H1 (cell line): Measurements from ENCODE around the gene IL36G. TPM values are rescaled to one million over a fixed set of nuclear protein-coding genes. Genes with fewer than 3 reads are reported as not detected.

Experiments used
- CTCF ChIA-PET: fragments of 300-600 bp; sonication (Branson Sonifier 250); formaldehyde crosslinking; loops from one replicate; lab custom pipeline; 2021; ENCODE audit not compliant: partially characterized antibody; lab: Charles Lee
- POLR2A ChIA-PET: fragments of 300-600 bp; sonication (Branson Sonifier 250); formaldehyde crosslinking; loops from one replicate; lab custom pipeline; 2021; ENCODE audit warnings: inconsistent platforms; ENCODE audit not compliant: partially characterized antibody; lab: Charles Lee
- DNase-seq, 2 experiments: peaks; one replicate each; pipeline versions ENCODE4 v3.0.0 to v3.0.0-alpha.2; 2010 to 2022; ENCODE audit warnings: low spot score in 2 of 2, low read depth in 1 of 2, mixed read lengths in 1 of 2
- FAIRE-seq: peaks from 2 replicates; lab custom pipeline; 2011; peaks lifted over from hg19 to GRCh38; lab: Jason Lieb, UNC
- H2AFZ ChIP-seq: 2 replicates; pipeline ENCODE4 v1.8.1; 2012; ENCODE audit warnings: low read length, inconsistent platforms
- H2AK5ac ChIP-seq: 2 replicates; pipeline ENCODE4 v1.6.1; 2013; ENCODE audit warnings: low read depth, low read length
- H2BK120ac ChIP-seq: replicated peaks from 2 replicates; pipeline ENCODE3; 2013; ENCODE audit warnings: low read depth, low read length, inconsistent platforms
- H2BK12ac ChIP-seq: 2 replicates; pipeline ENCODE4 v1.6.1; 2013; ENCODE audit warnings: low read depth, low read length
- H2BK15ac ChIP-seq: 2 replicates; pipeline ENCODE4 v1.6.1; 2013; ENCODE audit warnings: low read length
- H2BK20ac ChIP-seq: 2 replicates; pipeline ENCODE4 v1.6.1; 2013; ENCODE audit warnings: low read length
- H2BK5ac ChIP-seq: 2 replicates; pipeline ENCODE4 v1.6.1; 2013; ENCODE audit warnings: low read depth, low read length
- H3K14ac ChIP-seq: 2 replicates; pipeline ENCODE4 v1.6.1; 2013; ENCODE audit warnings: inconsistent platforms; ENCODE audit not compliant: insufficient read length
- H3K18ac ChIP-seq: 2 replicates; pipeline ENCODE4 v1.6.1; 2013; ENCODE audit warnings: low read length; ENCODE audit errors: extremely low read depth
- H3K23ac ChIP-seq: 2 replicates; pipeline ENCODE4 v1.6.1; 2013; ENCODE audit warnings: inconsistent platforms; ENCODE audit not compliant: insufficient read length
- H3K23me2 ChIP-seq: 2 replicates; pipeline ENCODE4 v1.6.1; 2013; ENCODE audit warnings: low read depth, low read length
- H3K27ac ChIP-seq: 2 replicates; pipeline ENCODE4 v1.6.1; 2011; ENCODE audit warnings: low read depth, low read length, inconsistent platforms
- H3K27me3 ChIP-seq, 4 experiments: replicated peaks in 1 of 4; 1 replicate in 1 of 4; 2 replicates in 3 of 4; pipeline versions ENCODE4 v1.6.1 to v1.8.1; 2011 to 2013; ENCODE audit warnings: low read length in 3 of 4, mild to moderate bottlenecking in 3 of 4, inconsistent platforms in 2 of 4, mixed read lengths in 2 of 4, moderate library complexity in 1 of 4; ENCODE audit not compliant: control insufficient read depth in 3 of 4, insufficient read depth in 3 of 4; ENCODE audit errors: extremely low read depth in 1 of 4
- H3K36me3 ChIP-seq, 4 experiments: 2 replicates each; pipeline versions ENCODE4 v1.6.1 to v1.8.1; 2011 to 2013; ENCODE audit warnings: mild to moderate bottlenecking in 4 of 4, low read length in 3 of 4, moderate library complexity in 2 of 4, control low read depth in 1 of 4, inconsistent platforms in 1 of 4; ENCODE audit not compliant: insufficient read depth in 4 of 4, control insufficient read depth in 2 of 4
- H3K4ac ChIP-seq: replicated peaks from 2 replicates; pipeline ENCODE3; 2013; ENCODE audit warnings: low read length, low read depth, mixed read lengths, inconsistent platforms; ENCODE audit not compliant: insufficient read length
- H3K4me1 ChIP-seq, 4 experiments: replicated peaks in 1 of 4; 1 replicate in 1 of 4; 2 replicates in 3 of 4; pipeline versions ENCODE4 v1.6.1 to v1.8.1; 2011 to 2013; ENCODE audit warnings: low read length in 3 of 4, inconsistent platforms in 2 of 4, mixed read lengths in 1 of 4; ENCODE audit not compliant: insufficient read depth in 4 of 4, control insufficient read depth in 3 of 4
- H3K4me2 ChIP-seq, 2 experiments: 2 replicates each; pipeline versions ENCODE4 v1.6.1 to v1.8.1; 2011 to 2013; ENCODE audit warnings: low read depth in 2 of 2, low read length in 2 of 2, control low read depth in 1 of 2, inconsistent platforms in 1 of 2, mild to moderate bottlenecking in 1 of 2; ENCODE audit not compliant: insufficient read depth in 1 of 2
- H3K4me3 ChIP-seq, 4 experiments: fragments of 200-600, 300-600 bp in 1 of 4; sonication (generic), shearing (Covaris generic), sonication (Bioruptor Twin) in 1 of 4; 2 replicates each; pipeline versions ENCODE4 v1.5.1 to v1.8.1; 2011 to 2016; ENCODE audit warnings: low read length in 4 of 4, low read depth in 3 of 4, control low read depth in 2 of 4, inconsistent platforms in 2 of 4, mild to moderate bottlenecking in 2 of 4, mixed read lengths in 1 of 4, moderate library complexity in 1 of 4; ENCODE audit not compliant: insufficient read depth in 2 of 4; ENCODE audit errors: extremely low read depth in 1 of 4
- H3K56ac ChIP-seq: replicated peaks from 2 replicates; pipeline ENCODE3; 2013; ENCODE audit warnings: low read depth, mild to moderate bottlenecking, mixed read lengths, low read length, inconsistent platforms; ENCODE audit not compliant: insufficient read length
- H3K79me1 ChIP-seq: 2 replicates; pipeline ENCODE4 v1.6.1; 2013; ENCODE audit warnings: low read depth, low read length, control low read depth
- H3K79me2 ChIP-seq, 2 experiments: 2 replicates each; pipeline versions ENCODE4 v1.6.1 to v1.8.1; 2012 to 2013; ENCODE audit warnings: low read length in 2 of 2, mild to moderate bottlenecking in 2 of 2, inconsistent platforms in 1 of 2; ENCODE audit not compliant: insufficient read depth in 2 of 2, control insufficient read depth in 1 of 2
- H3K9ac ChIP-seq, 4 experiments: replicated peaks in 1 of 4; 1 replicate in 1 of 4; 2 replicates in 3 of 4; pipeline versions ENCODE4 v1.6.1 to v1.8.1; 2011 to 2013; ENCODE audit warnings: low read depth in 3 of 4, low read length in 3 of 4, control low read depth in 2 of 4, mild to moderate bottlenecking in 2 of 4, moderate library complexity in 2 of 4, inconsistent platforms in 1 of 4; ENCODE audit errors: extremely low read depth in 1 of 4
- H3K9me3 ChIP-seq, 2 experiments: 2 replicates each; pipeline versions ENCODE4 v1.6.1 to v1.8.1; 2012 to 2013; ENCODE audit warnings: mild to moderate bottlenecking in 2 of 2, moderate library complexity in 2 of 2, control low read depth in 1 of 2, inconsistent platforms in 1 of 2, low read depth in 1 of 2, low read length in 1 of 2, mixed read lengths in 1 of 2; ENCODE audit not compliant: insufficient read depth in 2 of 2
- H4K20me1 ChIP-seq, 2 experiments: replicated peaks in 1 of 2; 2 replicates each; pipeline versions ENCODE3 to v1.8.1; 2011 to 2013; ENCODE audit warnings: inconsistent platforms in 2 of 2, low read length in 2 of 2, mild to moderate bottlenecking in 1 of 2; ENCODE audit not compliant: insufficient read depth in 2 of 2, control insufficient read depth in 1 of 2
- H4K5ac ChIP-seq: 2 replicates; pipeline ENCODE4 v1.6.1; 2013; ENCODE audit warnings: low read length, low read depth, mixed read lengths, inconsistent platforms; ENCODE audit not compliant: insufficient read length
- H4K8ac ChIP-seq: 2 replicates; pipeline ENCODE4 v1.8.0; 2013; ENCODE audit warnings: mild to moderate bottlenecking, moderate library complexity, low read length, inconsistent platforms; ENCODE audit not compliant: insufficient read depth; ENCODE audit errors: extremely low read depth
- H4K91ac ChIP-seq: replicated peaks from 2 replicates; pipeline ENCODE3; 2013; ENCODE audit warnings: low read length, mixed read lengths, inconsistent platforms; ENCODE audit not compliant: insufficient read length
- ASH2L ChIP-seq: fragments of 200-600, 300-600 bp; sonication (generic); IDR thresholded peaks from one replicate; pipeline ENCODE4 v1.7.1; 2017; ENCODE audit warnings: low read length
- HDAC2 ChIP-seq, 2 experiments: fragments of 300-600 bp in 1 of 2; sonication (generic) in 1 of 2; IDR thresholded peaks; 2 replicates each; pipeline ENCODE4 v1.6.1; 2011 to 2012; ENCODE audit warnings: low read depth in 2 of 2, low read length in 2 of 2, mild to moderate bottlenecking in 2 of 2, moderate library complexity in 2 of 2, borderline replicate concordance in 1 of 2, inconsistent platforms in 1 of 2
- JUN ChIP-seq: IDR thresholded peaks from 2 replicates; pipeline ENCODE4 v1.6.1; 2011; ENCODE audit warnings: low read depth, mild to moderate bottlenecking, improper control_type of control experiment, low read length
- NANOG ChIP-seq: IDR thresholded peaks from 2 replicates; pipeline ENCODE4 v1.6.1; 2011; ENCODE audit warnings: low read length, low read depth, mild to moderate bottlenecking, inconsistent platforms; ENCODE audit not compliant: insufficient read depth, poor library complexity, severe bottlenecking
- POLR2AphosphoS5 ChIP-seq: IDR thresholded peaks from 2 replicates; pipeline ENCODE4 v1.6.1; 2011; ENCODE audit warnings: low read depth, low read length
- RAD21 ChIP-seq, 2 experiments: IDR thresholded peaks in 1 of 2; conservative IDR thresholded peaks in 1 of 2; 2 replicates each; pipeline ENCODE4 v1.6.1; 2011; ENCODE audit warnings: low read depth in 2 of 2, low read length in 2 of 2, improper control_type of control experiment in 1 of 2, inconsistent platforms in 1 of 2, mild to moderate bottlenecking in 1 of 2, moderate library complexity in 1 of 2
- RBBP5 ChIP-seq: IDR thresholded peaks from 2 replicates; pipeline ENCODE4 v1.7.1; 2012; ENCODE audit warnings: low read depth, mild to moderate bottlenecking, inconsistent platforms, low read length, moderate library complexity, borderline replicate concordance
- SIN3A ChIP-seq, 2 experiments: IDR thresholded peaks in 1 of 2; conservative IDR thresholded peaks in 1 of 2; 2 replicates each; pipeline ENCODE4 v1.6.1; 2011 to 2012; ENCODE audit warnings: low read length in 2 of 2, improper control_type of control experiment in 1 of 2, low read depth in 1 of 2, mild to moderate bottlenecking in 1 of 2
- SUZ12 ChIP-seq: fragments of 200-600 bp; sonication (generic); IDR thresholded peaks from 2 replicates; pipeline ENCODE4 v1.6.1; 2012; ENCODE audit warnings: mild to moderate bottlenecking, inconsistent platforms, low read length, moderate library complexity, mixed read lengths
- YY1 ChIP-seq: IDR thresholded peaks from 2 replicates; pipeline ENCODE4 v1.6.1; 2011; ENCODE audit warnings: low read depth, mild to moderate bottlenecking, low read length
- WGBS, 2 experiments: shearing (Covaris generic) in 1 of 2; methylation state at CpG; one replicate each; pipeline versions ENCODE4 v1.1.6 to v1.1.7; 2013 to 2015; ENCODE audit warnings: low lambda C conversion rate in 2 of 2, mixed read lengths in 2 of 2, inconsistent platforms in 1 of 2, low coverage in 1 of 2, missing lambda C conversion rate in 1 of 2; ENCODE audit not compliant: insufficient replicate concordance in 2 of 2, insufficient coverage in 1 of 2, insufficient read length in 1 of 2; ENCODE audit errors: extremely low coverage in 1 of 2, missing lambda C conversion rate in 1 of 2; 5-methylcytosine and 5-hydroxymethylcytosine counted together
- polyA plus RNA-seq, 7 experiments: library from polyadenylated mRNA; depleted of rRNA in 3 of 7; stranded (reverse) in 5 of 7; unstranded in 2 of 7; fragments of >200 nt in 5 of 7; fragments of 200-250 nt in 2 of 7; gene quantifications; 1 replicate in 5 of 7; 2 replicates in 1 of 7; 4 replicates in 1 of 7; pipeline versions ENCODE4 v1.2.1 to v1.2.3, GENCODE V29; 2011 to 2013; ENCODE audit warnings: missing spikeins in 2 of 7, mixed read lengths in 2 of 7
- total RNA-seq: library from RNA; stranded (reverse); fragmentation: NEBNext Ultra II Directional; extraction: Animal tissue kit (Norgen Biotek cat#: 25700); gene quantifications from 2 replicates; pipeline ENCODE4 v1.2.1, GENCODE V29; 2021
- TF ChIP-seq, protein P1 (sequence below), 3 experiments: IDR thresholded peaks; 1 replicate in 2 of 3; 2 replicates in 1 of 3; pipeline versions ENCODE4 v1.5.1 to v1.6.1; 2011; ENCODE audit warnings: low read length in 3 of 3, mild to moderate bottlenecking in 3 of 3, inconsistent platforms in 2 of 3, low read depth in 1 of 3, moderate library complexity in 1 of 3; ENCODE audit not compliant: insufficient read depth in 1 of 3; ENCODE audit errors: control extremely low read depth in 1 of 3

Gene IL36G
- total and polyA plus RNA-seq, 2 of the 8 experiments (the other 6 are each of a cell fraction or from before 2014, with no cell fraction given) = 0.39 TPM; not detected in 1

DNA sequence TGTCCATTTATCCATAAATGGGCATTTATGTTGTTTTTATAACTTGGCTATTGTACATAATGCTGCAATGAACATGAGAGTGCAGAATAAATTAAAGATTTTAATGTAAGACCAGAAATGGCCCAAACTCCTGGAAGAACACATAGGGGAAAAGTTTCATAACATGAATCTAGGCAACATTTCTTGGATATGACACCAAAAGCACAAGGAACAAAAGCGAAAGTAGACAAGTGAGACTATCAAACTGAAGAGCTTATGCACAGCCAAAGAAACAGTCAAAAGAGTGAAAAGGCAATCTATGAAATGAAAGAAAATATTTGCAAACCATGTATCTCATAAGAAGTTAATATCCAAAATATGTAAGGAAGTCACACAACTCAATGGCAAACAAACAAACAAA lies 33.3 kb downstream of the IL36G start:
- no peaks in the 10 kb centered on the region for H3K36me3 ChIP-seq
- H3K56ac ChIP-seq = no peak overlapping the region
- FAIRE-seq (no peak), DNase-seq (no peak)
- no peak overlapping the region for H3K27ac ChIP-seq
- H4K8ac ChIP-seq = no peak overlapping the region
- no peak overlapping the region for H2BK15ac ChIP-seq
- H3K9me3 ChIP-seq = no peaks in the 10 kb centered on the region
- no peak overlapping the region for H4K5ac ChIP-seq
- no peak overlapping the region for H2BK20ac ChIP-seq
- no peak overlapping the region for H2AFZ ChIP-seq
- no peak overlapping the region for H3K9ac ChIP-seq
- no peaks in the 10 kb centered on the region for H3K23me2 ChIP-seq
- no peak overlapping the region for H3K4me3 ChIP-seq
- H3K4me2 ChIP-seq = no peak overlapping the region
- no peaks in the 10 kb centered on the region for H3K79me1 ChIP-seq
- no peaks in the 10 kb centered on the region for H3K27me3 ChIP-seq
- WGBS, 2 experiments = 92% methylated on average over 1 of the region's 1 CpG; no CpG with 5 or more reads in 1 of the 2 experiments
- H3K4me1 ChIP-seq = no peaks in the 10 kb centered on the region
- H4K20me1 ChIP-seq = no peaks in the 10 kb centered on the region
- CTCF ChIA-PET = interaction anchor here (1.9 kb wide), 1 partner anchor 51 kb away, joined by 6 read pairs; no protein-coding TSS in a partner anchor
- POLR2A ChIA-PET = no interaction called here
- H3K18ac ChIP-seq = no peak overlapping the region
- no peak overlapping the region for H3K23ac ChIP-seq
- no peak overlapping the region for H2BK5ac ChIP-seq
- no peak overlapping the region for H3K14ac ChIP-seq
- H2BK12ac ChIP-seq = no peak overlapping the region
- H3K4ac ChIP-seq = no peak overlapping the region
- H2BK120ac ChIP-seq = no peak overlapping the region
- no peak overlapping the region for H4K91ac ChIP-seq
- no peak overlapping the region for H2AK5ac ChIP-seq
- no peaks in the 10 kb centered on the region for H3K79me2 ChIP-seq
- no peak for TF ChIP-seq ASH2L
- TF ChIP-seq YY1 = no peak
- no peak for TF ChIP-seq HDAC2 (IDR thresholded peaks at IDR 0.05; ENCODE audit: borderline replicate concordance in 1 of 2, low read depth in 2 of 2, low read length in 2 of 2)
- TF ChIP-seq POLR2AphosphoS5 = no peak
- TF ChIP-seq, protein P1, sequence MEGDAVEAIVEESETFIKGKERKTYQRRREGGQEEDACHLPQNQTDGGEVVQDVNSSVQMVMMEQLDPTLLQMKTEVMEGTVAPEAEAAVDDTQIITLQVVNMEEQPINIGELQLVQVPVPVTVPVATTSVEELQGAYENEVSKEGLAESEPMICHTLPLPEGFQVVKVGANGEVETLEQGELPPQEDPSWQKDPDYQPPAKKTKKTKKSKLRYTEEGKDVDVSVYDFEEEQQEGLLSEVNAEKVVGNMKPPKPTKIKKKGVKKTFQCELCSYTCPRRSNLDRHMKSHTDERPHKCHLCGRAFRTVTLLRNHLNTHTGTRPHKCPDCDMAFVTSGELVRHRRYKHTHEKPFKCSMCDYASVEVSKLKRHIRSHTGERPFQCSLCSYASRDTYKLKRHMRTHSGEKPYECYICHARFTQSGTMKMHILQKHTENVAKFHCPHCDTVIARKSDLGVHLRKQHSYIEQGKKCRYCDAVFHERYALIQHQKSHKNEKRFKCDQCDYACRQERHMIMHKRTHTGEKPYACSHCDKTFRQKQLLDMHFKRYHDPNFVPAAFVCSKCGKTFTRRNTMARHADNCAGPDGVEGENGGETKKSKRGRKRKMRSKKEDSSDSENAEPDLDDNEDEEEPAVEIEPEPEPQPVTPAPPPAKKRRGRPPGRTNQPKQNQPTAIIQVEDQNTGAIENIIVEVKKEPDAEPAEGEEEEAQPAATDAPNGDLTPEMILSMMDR (IDR thresholded peaks at IDR 0.05; ENCODE audit: control extremely low read depth in 1 of 3, insufficient read depth in 1 of 3, low read depth in 1 of 3, low read length in 3 of 3) = no peak
- no peak for TF ChIP-seq SIN3A (conservative IDR thresholded peaks at IDR 0.05 in 1 of 2, IDR thresholded peaks at IDR 0.05 in 1 of 2; ENCODE audit: low read depth in 1 of 2, low read length in 2 of 2)
- no peak for TF ChIP-seq SUZ12
- no peak for TF ChIP-seq RAD21 (IDR thresholded peaks at IDR 0.05 in 1 of 2, conservative IDR thresholded peaks at IDR 0.05 in 1 of 2; ENCODE audit: low read depth in 2 of 2, low read length in 2 of 2)
- no peak for TF ChIP-seq JUN
- no peak for TF ChIP-seq RBBP5
- TF ChIP-seq NANOG = no peak
